ENCODE results near the gene FAM135A. TPM values are rescaled to one million over a fixed set of nuclear protein-coding genes. Genes with fewer than 3 reads are reported as not detected.

FAM135A gene
- total and polyA plus RNA-seq, 2 experiments from 2014 or later = 35.2 to 68.7 TPM

- TF ChIP-seq CTCF (conservative IDR thresholded peaks at IDR 0.05; ENCODE audit: low read depth in 2 of 2) (no peak), ZNF331 (CRISPR knock-in tag; IDR thresholded peaks at IDR 0.05; ENCODE audit: low read depth) (no peak), EZH2phosphoT487 (IDR thresholded peaks at IDR 0.05; ENCODE audit: unreplicated experiment) (no peak)
These were observed 31.9 kb upstream of the FAM135A start (continued) for GRCh38 chr6:70381417-70381782.

- peaks cover 5% of the 10 kb centered on the region; the same call in 1 of the 2 replicates for H3K9me2 ChIP-seq (ENCODE audit: insufficient read depth)
- H2AFZ ChIP-seq = no peak overlapping the region
- no peaks in the 10 kb centered on the region for H3K9me3 Mint-ChIP-seq
- no peaks in the 10 kb centered on the region for H3K36me3 Mint-ChIP-seq (ENCODE audit: low read depth)
- ATAC-seq (no peak), DNase-seq (ENCODE audit: low spot score) (no peak)
- no peaks in the 10 kb centered on the region for H3K4me1 ChIP-seq (ENCODE audit: insufficient read depth)
- H3K27me3 ChIP-seq (ENCODE audit: insufficient read depth) = no peaks in the 10 kb centered on the region
- H3K4me3 Mint-ChIP-seq = no peak overlapping the region
- no peaks in the 10 kb centered on the region for H3K36me3 ChIP-seq (ENCODE audit: insufficient read depth)
- TF ChIP-seq ZNF114 (CRISPR knock-in tag; IDR thresholded peaks at IDR 0.05) (no peak), CTCF (conservative IDR thresholded peaks at IDR 0.05; ENCODE audit: low read depth in 2 of 2) (no peak), REST (IDR thresholded peaks at IDR 0.05; ENCODE audit: unreplicated experiment) (no peak), EZH2 (IDR thresholded peaks at IDR 0.05; ENCODE audit: low read depth, unreplicated experiment) (no peak), ZNF462 (CRISPR knock-in tag; IDR thresholded peaks at IDR 0.05) (no peak), EZH2phosphoT487 (IDR thresholded peaks at IDR 0.05; ENCODE audit: unreplicated experiment) (no peak), POLR2AphosphoS5 (IDR thresholded peaks at IDR 0.05; ENCODE audit: low read depth) (no peak)
- no peaks in the 10 kb centered on the region for H3F3A ChIP-seq (replicated peaks; ENCODE audit: low read depth)
- H3K27ac Mint-ChIP-seq = no peak overlapping the region
- no peak overlapping the region for H3K4me3 ChIP-seq
- no peaks in the 10 kb centered on the region for H4K20me1 ChIP-seq (replicated peaks; ENCODE audit: insufficient read depth)
- peaks cover 3% of the 10 kb centered on the region; the same call in 2 of the 3 replicates for H3K4me1 Mint-ChIP-seq
- H3K27ac ChIP-seq (ENCODE audit: low read depth) = no peak overlapping the region
- H3K79me2 ChIP-seq (replicated peaks; ENCODE audit: insufficient read depth) = no peaks in the 10 kb centered on the region
- H3K27me3 Mint-ChIP-seq (ENCODE audit: insufficient read depth, low read depth, poor library complexity) = no peaks in the 10 kb centered on the region
- H3K4me2 ChIP-seq = no peak overlapping the region
These were observed 27.4 kb upstream of the FAM135A start for GRCh38 chr6:70385901-70386300.
